Measurements from ENCODE around the gene GSE1.
A peak's percentile ranks its signal among the peaks of the same experiment; 100 is the strongest.

Gene GSE1

DNA sequence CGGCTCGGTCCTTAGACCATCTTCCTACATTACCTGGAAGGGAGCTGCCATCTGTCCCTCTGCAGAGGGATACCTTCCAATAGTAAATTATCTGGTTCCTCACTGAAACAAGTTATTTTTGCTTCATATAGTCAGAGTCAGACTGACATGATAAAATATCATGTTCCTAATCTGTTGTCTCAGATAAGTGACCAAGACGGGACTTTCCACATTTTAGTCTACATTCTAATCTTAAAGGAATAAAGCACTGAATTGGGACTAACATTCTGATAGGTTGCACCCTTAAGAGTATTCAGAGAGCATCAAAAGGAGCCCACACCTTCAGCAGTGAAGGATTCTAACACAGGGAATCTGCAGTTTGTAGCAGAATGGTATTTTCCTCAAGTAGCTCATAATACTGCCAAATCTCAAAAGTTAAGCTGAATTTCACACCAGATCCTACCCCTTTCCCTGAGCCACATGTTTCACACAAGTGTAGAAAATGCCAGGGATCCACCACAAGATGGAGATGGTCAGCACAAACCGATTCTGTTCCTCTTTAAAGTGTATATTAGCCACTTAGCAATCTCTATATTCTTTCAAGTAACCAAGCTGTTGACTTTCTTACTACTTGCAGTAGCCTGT, 62.2 kb downstream of the GSE1 start:
- peak; percentile 9 for DNase-seq (ENCODE audit: low spot score)
- FAIRE-seq, result no peak

DNA sequence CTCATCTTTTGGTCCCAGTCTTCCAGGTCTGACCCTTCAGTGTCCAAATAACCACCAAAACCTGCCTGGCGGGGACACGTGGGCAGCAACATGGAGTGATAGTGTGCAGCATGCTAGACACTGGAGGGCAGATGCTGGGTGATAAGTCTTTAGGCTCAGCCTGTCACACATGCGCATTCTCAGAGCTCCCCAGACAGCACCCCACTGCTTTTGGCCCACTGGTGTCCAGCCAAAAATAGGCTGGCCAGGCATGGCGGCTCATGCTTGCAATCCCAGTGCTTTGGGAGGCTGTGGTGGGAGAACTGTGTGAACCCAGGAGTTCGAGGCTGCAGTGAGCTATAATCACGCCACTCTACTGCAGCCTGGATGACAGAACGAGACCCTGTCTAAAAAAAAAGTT, 63.3 kb downstream of the GSE1 start:
- DNase-seq (ENCODE audit: low spot score) (no peak), FAIRE-seq (no peak)

GRCh38 chr16:85677383-85677967, 64.4 kb downstream of the GSE1 start:
- FAIRE-seq, result no peak

GRCh38 chr16:85678016-85678415, 64.9 kb downstream of the GSE1 start:
- FAIRE-seq, result no peak
- no peak for DNase-seq (ENCODE audit: low spot score)

More at GRCh38 chr16:85677383-85677967, 64.4 kb downstream of the GSE1 start:
- DNase-seq (ENCODE audit: low spot score), result no peak

DNA sequence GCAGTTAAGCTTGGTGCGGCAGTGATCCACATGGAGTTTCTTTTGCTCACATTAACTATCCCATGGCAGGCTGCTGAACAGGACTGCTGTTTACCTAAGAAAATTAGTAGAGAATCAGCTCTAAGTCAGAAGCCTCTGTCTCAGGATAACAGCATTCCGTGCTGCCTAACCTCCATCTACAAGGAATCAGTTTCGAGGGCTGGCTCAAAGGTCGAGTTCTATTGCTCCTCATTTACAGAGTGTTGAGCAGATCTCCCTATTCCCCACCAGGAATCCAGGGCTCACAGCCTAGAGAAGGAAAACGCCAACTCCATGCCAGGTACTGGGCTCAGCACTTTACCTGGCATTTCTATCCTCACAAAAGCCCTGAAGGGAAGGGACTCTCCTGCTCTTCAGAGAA, 65.7 kb downstream of the GSE1 start:
- no peak for FAIRE-seq
- DNase-seq (ENCODE audit: low spot score), result no peak

DNA sequence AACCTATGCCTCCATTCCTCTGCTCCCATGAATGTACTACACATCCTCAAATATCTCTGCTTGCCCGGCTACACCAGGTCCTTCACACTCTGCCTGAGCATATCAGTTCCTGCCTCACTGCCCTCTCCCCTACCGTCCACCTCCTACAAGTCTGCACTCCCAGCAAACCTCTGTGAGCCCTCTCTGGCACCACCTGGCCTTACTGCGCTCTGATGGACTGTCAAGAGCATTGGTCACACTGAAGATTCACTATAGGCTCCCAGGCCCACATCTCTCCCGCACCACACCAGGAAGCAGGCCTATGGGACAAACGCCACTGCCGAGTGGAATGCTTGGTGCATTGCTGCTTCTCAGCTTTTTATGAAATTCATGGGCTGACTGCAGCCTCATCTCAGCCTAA, 66.7 kb downstream of the GSE1 start:
- no peak for FAIRE-seq
- no peak for DNase-seq (ENCODE audit: low spot score)

GRCh38 chr16:85680352-85680944, 67.3 kb downstream of the GSE1 start:
- DNase-seq (ENCODE audit: low spot score) (no peak), FAIRE-seq (no peak)

GRCh38 chr16:85681255-85681654, 68.1 kb downstream of the GSE1 start:
- FAIRE-seq, result no peak
- DNase-seq (ENCODE audit: low spot score), result no peak

GRCh38 chr16:85682516-85682915, 69.4 kb downstream of the GSE1 start:
- FAIRE-seq (no peak), DNase-seq (ENCODE audit: low spot score) (no peak)

DNA sequence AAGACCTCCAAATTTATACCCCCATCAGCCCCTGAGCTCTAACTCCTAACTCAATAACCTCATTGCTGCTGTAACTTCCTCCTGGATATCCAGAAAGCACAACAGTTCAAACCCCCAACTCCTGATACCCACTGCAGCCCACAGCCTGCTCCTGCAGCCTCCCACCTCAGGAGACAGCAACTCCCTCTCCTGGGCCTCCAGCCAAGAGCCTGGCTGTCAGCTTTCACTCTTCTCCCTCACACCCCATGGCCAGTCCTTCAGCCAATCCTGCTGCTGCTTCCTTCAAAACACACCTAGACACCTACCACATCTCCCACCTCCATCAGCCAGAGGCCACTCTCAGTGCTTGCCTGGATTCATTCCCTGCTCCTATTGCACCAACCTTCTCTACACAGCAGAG, 70.2 kb downstream of the GSE1 start:
- DNase-seq (ENCODE audit: low spot score) (no peak), FAIRE-seq (no peak)

DNA sequence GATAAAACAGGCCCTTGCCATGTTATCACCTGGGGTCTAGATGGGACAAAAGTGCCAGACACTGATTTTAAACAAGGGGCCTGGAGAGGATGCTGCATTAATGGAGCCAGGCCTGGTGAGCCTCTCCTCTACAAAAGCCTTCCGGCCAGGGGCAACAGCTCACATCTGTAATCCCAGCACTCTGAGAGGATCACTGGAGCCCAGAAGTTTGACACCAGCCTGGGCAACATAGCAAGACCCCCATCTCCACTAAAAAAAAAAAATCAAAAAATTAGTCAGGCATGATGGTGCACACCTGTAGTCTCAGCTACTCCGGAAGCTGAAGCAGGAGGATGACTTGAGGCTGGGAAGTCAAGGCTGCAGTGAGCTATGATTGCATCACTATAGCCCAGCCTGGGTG, 72.1 kb downstream of the GSE1 start:
- no peak for FAIRE-seq
- no peak for DNase-seq (ENCODE audit: low spot score)

DNA sequence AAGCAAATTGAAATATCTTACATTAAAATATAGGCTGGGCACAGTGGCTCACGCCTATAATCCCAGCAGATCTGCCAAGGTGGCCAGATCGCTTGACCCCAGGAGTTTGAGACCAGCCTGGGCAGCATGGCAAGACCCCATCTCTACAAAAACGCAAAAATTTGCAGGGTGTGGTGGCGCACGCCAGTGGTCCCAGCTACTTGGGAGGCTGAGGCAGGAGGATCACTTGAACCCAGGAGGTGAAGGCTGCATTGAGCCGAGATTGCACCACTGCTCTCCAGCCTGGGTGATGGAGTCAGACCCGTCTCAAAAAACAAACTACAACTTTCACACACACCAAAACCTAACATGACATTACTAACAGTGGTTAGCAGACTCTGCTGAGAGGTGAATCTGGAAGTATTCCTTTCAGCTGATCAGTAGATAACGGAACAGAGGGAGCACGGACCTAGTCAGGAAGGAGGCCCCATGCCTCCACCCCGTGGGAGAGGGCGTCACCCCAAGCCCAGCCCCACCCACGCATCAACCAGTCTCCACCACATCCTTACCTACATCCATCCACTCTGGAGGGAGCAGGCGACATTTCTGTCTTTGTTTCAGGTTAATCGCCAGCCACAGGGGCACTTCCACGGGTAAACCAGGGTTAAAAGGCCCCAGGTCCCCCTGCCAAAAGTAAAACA, 73.9 kb downstream of the GSE1 start:
- no peak for DNase-seq (ENCODE audit: low spot score)
- FAIRE-seq, result no peak

GRCh38 chr16:85687651-85688471, 74.7 kb downstream of the GSE1 start:
- no peak for DNase-seq (ENCODE audit: low spot score)

DNA sequence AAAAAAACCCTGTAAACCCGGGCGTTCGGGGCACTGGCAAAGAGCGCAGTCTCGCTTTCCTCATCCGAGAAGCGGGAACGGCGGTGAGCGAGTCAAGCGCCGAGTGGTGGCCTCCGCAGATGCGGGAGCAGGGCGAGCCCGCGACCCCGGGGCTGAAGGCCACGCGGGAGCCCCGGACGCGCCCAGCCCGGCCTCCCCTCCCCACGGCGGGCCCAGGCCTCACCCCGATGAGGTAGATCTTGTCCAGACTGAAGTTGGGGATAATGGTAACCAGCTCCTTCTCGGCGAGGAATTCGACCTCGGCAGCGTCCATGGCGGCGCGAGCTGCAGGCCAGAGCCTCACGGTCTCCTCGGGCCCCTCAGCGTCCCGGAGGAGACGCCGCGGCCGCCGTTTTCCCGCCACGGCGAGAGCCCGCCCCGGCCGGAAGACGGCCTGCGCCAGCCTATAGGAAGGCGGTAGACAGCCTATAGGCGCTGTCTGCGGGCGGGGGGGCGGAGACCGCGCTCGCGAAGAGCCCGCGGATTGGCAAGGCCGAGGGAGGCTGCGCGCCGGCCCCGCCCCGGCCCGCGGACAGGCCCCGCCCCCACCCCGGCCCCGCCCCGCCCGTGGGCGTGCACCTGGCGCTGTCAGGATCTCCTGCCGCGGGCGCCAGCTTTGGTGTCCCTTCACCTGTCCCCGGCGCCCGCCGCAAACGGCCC, 75.6 kb downstream of the GSE1 start, which contains the start of gene GINS2:
GINS2 (minus strand) TSS at position 369 of the 699 bp plus-strand sequence; CDS start at position 313, 56 bp downstream.
- FAIRE-seq (no peak), DNase-seq (ENCODE audit: low spot score) (peak; percentile 82)

More at GRCh38 chr16:85687651-85688471, 74.7 kb downstream of the GSE1 start:
- no peak for FAIRE-seq

- FAIRE-seq, result no peak
Observed at GRCh38 chr16:85689285-85689949, 76.3 kb downstream of the GSE1 start.

DNA sequence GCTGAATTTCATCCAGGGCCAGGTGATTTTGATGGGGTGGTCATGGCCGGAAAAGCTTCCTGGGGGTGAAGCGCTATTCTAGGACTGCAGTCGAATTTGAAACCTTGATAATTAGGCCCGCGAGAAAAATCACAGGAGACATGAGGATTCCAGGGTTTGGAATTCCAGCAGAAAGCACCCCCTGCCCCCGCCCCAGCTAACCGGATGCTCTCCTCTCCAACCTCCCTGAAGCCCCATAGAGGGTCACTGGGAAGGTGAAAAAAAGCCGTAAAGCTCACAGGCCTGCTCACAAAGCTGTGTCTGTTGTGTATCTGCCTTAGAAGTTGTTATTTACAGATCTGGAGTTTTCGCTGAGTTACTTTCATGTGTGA, 76.8 kb downstream of the GSE1 start:
- DNase-seq (ENCODE audit: low spot score) (no peak), FAIRE-seq (no peak)

More at GRCh38 chr16:85689285-85689949, 76.3 kb downstream of the GSE1 start:
- DNase-seq (ENCODE audit: low spot score), result no peak

GRCh38 chr16:85690469-85691064, 77.4 kb downstream of the GSE1 start:
- FAIRE-seq (no peak), DNase-seq (ENCODE audit: low spot score) (no peak)

DNA sequence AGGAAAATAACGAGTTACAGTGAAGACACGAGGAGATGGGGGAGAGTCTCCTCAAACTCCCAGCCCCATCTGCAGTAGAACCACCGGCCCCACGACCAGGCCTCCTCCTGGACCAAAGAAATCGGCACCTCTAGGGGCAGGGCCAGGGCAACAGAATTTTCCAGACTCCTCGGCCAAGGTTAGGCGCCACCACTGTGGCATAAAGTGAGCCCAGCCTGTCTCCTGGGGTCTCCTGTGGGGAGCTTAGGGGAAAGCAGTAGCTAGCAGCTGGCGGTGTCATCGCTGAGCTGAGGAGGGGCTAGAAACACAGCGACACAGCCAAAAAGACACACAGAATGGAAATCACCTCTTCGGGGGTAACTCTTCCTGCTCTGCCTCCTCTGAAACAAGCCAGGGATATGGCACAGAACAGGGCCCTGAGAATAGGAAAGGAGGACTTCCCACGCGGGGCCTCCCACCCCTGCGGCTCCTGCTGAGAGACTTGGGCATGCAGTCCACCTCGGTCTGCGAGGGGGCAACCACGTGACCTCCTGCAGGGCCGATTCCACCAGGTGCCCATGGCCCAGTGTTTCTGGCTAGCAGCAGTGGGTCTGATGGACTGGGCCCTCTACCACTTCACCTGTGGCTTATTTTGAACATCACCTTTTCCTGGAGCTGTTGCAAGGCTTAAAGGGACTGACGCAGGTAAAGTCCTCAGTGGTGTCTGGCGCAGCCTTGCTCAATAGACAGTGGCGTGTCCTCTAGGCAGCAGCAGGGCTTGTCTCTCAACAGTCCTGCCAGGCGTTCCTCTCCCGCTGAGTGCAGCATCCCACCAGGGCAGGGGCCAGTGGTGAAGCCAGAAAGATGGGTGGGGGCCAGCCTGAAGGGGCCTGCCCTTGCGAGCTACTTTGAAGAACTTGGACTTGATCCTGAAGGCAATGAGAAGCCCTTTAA, 82.3 kb downstream of the GSE1 start:
- no peak for FAIRE-seq

GRCh38 chr16:85696781-85697180, 83.7 kb downstream of the GSE1 start:
- no peak for FAIRE-seq
- no peak for DNase-seq (ENCODE audit: low spot score)

More for the DNA sequence above, 82.3 kb downstream of the GSE1 start:
- no peak for DNase-seq (ENCODE audit: low spot score)

Data from RCC 7860 (cell line).